H1 (cell line): Measurements from ENCODE around the gene UBE2V1. TPM values are rescaled to one million over a fixed set of nuclear protein-coding genes. Genes with fewer than 3 reads are reported as not detected.

Experiments
- CTCF ChIA-PET: fragments of 300-600 bp; sonication (Branson Sonifier 250); formaldehyde crosslinking; loops from one replicate; lab custom pipeline; 2021; ENCODE audit not compliant: partially characterized antibody; lab: Charles Lee
- POLR2A ChIA-PET: fragments of 300-600 bp; sonication (Branson Sonifier 250); formaldehyde crosslinking; loops from one replicate; lab custom pipeline; 2021; ENCODE audit warnings: inconsistent platforms; ENCODE audit not compliant: partially characterized antibody; lab: Charles Lee
- DNase-seq, 2 experiments: peaks; one replicate each; pipeline versions ENCODE4 v3.0.0 to v3.0.0-alpha.2; 2010 to 2022; ENCODE audit warnings: low spot score in 2 of 2, low read depth in 1 of 2, mixed read lengths in 1 of 2
- FAIRE-seq: peaks from 2 replicates; lab custom pipeline; 2011; peaks lifted over from hg19 to GRCh38; lab: Jason Lieb, UNC
- H2AFZ ChIP-seq: 2 replicates; pipeline ENCODE4 v1.8.1; 2012; ENCODE audit warnings: low read length, inconsistent platforms
- H2AK5ac ChIP-seq: 2 replicates; pipeline ENCODE4 v1.6.1; 2013; ENCODE audit warnings: low read depth, low read length
- H2BK120ac ChIP-seq: replicated peaks from 2 replicates; pipeline ENCODE3; 2013; ENCODE audit warnings: low read depth, low read length, inconsistent platforms
- H2BK12ac ChIP-seq: 2 replicates; pipeline ENCODE4 v1.6.1; 2013; ENCODE audit warnings: low read depth, low read length
- H2BK15ac ChIP-seq: 2 replicates; pipeline ENCODE4 v1.6.1; 2013; ENCODE audit warnings: low read length
- H2BK20ac ChIP-seq: 2 replicates; pipeline ENCODE4 v1.6.1; 2013; ENCODE audit warnings: low read length
- H2BK5ac ChIP-seq: 2 replicates; pipeline ENCODE4 v1.6.1; 2013; ENCODE audit warnings: low read depth, low read length
- H3K14ac ChIP-seq: 2 replicates; pipeline ENCODE4 v1.6.1; 2013; ENCODE audit warnings: inconsistent platforms; ENCODE audit not compliant: insufficient read length
- H3K18ac ChIP-seq: 2 replicates; pipeline ENCODE4 v1.6.1; 2013; ENCODE audit warnings: low read length; ENCODE audit errors: extremely low read depth
- H3K23ac ChIP-seq: 2 replicates; pipeline ENCODE4 v1.6.1; 2013; ENCODE audit warnings: inconsistent platforms; ENCODE audit not compliant: insufficient read length
- H3K23me2 ChIP-seq: 2 replicates; pipeline ENCODE4 v1.6.1; 2013; ENCODE audit warnings: low read depth, low read length
- H3K27ac ChIP-seq: 2 replicates; pipeline ENCODE4 v1.6.1; 2011; ENCODE audit warnings: low read depth, low read length, inconsistent platforms
- H3K27me3 ChIP-seq, 4 experiments: replicated peaks in 1 of 4; 1 replicate in 1 of 4; 2 replicates in 3 of 4; pipeline versions ENCODE4 v1.6.1 to v1.8.1; 2011 to 2013; ENCODE audit warnings: low read length in 3 of 4, mild to moderate bottlenecking in 3 of 4, inconsistent platforms in 2 of 4, mixed read lengths in 2 of 4, moderate library complexity in 1 of 4; ENCODE audit not compliant: control insufficient read depth in 3 of 4, insufficient read depth in 3 of 4; ENCODE audit errors: extremely low read depth in 1 of 4
- H3K36me3 ChIP-seq, 4 experiments: 2 replicates each; pipeline versions ENCODE4 v1.6.1 to v1.8.1; 2011 to 2013; ENCODE audit warnings: mild to moderate bottlenecking in 4 of 4, low read length in 3 of 4, moderate library complexity in 2 of 4, control low read depth in 1 of 4, inconsistent platforms in 1 of 4; ENCODE audit not compliant: insufficient read depth in 4 of 4, control insufficient read depth in 2 of 4
- H3K4ac ChIP-seq: replicated peaks from 2 replicates; pipeline ENCODE3; 2013; ENCODE audit warnings: low read length, low read depth, mixed read lengths, inconsistent platforms; ENCODE audit not compliant: insufficient read length
- H3K4me1 ChIP-seq, 4 experiments: replicated peaks in 1 of 4; 1 replicate in 1 of 4; 2 replicates in 3 of 4; pipeline versions ENCODE4 v1.6.1 to v1.8.1; 2011 to 2013; ENCODE audit warnings: low read length in 3 of 4, inconsistent platforms in 2 of 4, mixed read lengths in 1 of 4; ENCODE audit not compliant: insufficient read depth in 4 of 4, control insufficient read depth in 3 of 4
- H3K4me2 ChIP-seq, 2 experiments: 2 replicates each; pipeline versions ENCODE4 v1.6.1 to v1.8.1; 2011 to 2013; ENCODE audit warnings: low read depth in 2 of 2, low read length in 2 of 2, control low read depth in 1 of 2, inconsistent platforms in 1 of 2, mild to moderate bottlenecking in 1 of 2; ENCODE audit not compliant: insufficient read depth in 1 of 2
- H3K4me3 ChIP-seq, 4 experiments: fragments of 200-600, 300-600 bp in 1 of 4; sonication (generic), shearing (Covaris generic), sonication (Bioruptor Twin) in 1 of 4; 2 replicates each; pipeline versions ENCODE4 v1.5.1 to v1.8.1; 2011 to 2016; ENCODE audit warnings: low read length in 4 of 4, low read depth in 3 of 4, control low read depth in 2 of 4, inconsistent platforms in 2 of 4, mild to moderate bottlenecking in 2 of 4, mixed read lengths in 1 of 4, moderate library complexity in 1 of 4; ENCODE audit not compliant: insufficient read depth in 2 of 4; ENCODE audit errors: extremely low read depth in 1 of 4
- H3K56ac ChIP-seq: replicated peaks from 2 replicates; pipeline ENCODE3; 2013; ENCODE audit warnings: low read depth, mild to moderate bottlenecking, mixed read lengths, low read length, inconsistent platforms; ENCODE audit not compliant: insufficient read length
- H3K79me1 ChIP-seq: 2 replicates; pipeline ENCODE4 v1.6.1; 2013; ENCODE audit warnings: low read depth, low read length, control low read depth
- H3K79me2 ChIP-seq, 2 experiments: 2 replicates each; pipeline versions ENCODE4 v1.6.1 to v1.8.1; 2012 to 2013; ENCODE audit warnings: low read length in 2 of 2, mild to moderate bottlenecking in 2 of 2, inconsistent platforms in 1 of 2; ENCODE audit not compliant: insufficient read depth in 2 of 2, control insufficient read depth in 1 of 2
- H3K9ac ChIP-seq, 4 experiments: replicated peaks in 1 of 4; 1 replicate in 1 of 4; 2 replicates in 3 of 4; pipeline versions ENCODE4 v1.6.1 to v1.8.1; 2011 to 2013; ENCODE audit warnings: low read depth in 3 of 4, low read length in 3 of 4, control low read depth in 2 of 4, mild to moderate bottlenecking in 2 of 4, moderate library complexity in 2 of 4, inconsistent platforms in 1 of 4; ENCODE audit errors: extremely low read depth in 1 of 4
- H3K9me3 ChIP-seq, 2 experiments: 2 replicates each; pipeline versions ENCODE4 v1.6.1 to v1.8.1; 2012 to 2013; ENCODE audit warnings: mild to moderate bottlenecking in 2 of 2, moderate library complexity in 2 of 2, control low read depth in 1 of 2, inconsistent platforms in 1 of 2, low read depth in 1 of 2, low read length in 1 of 2, mixed read lengths in 1 of 2; ENCODE audit not compliant: insufficient read depth in 2 of 2
- H4K20me1 ChIP-seq, 2 experiments: replicated peaks in 1 of 2; 2 replicates each; pipeline versions ENCODE3 to v1.8.1; 2011 to 2013; ENCODE audit warnings: inconsistent platforms in 2 of 2, low read length in 2 of 2, mild to moderate bottlenecking in 1 of 2; ENCODE audit not compliant: insufficient read depth in 2 of 2, control insufficient read depth in 1 of 2
- H4K5ac ChIP-seq: 2 replicates; pipeline ENCODE4 v1.6.1; 2013; ENCODE audit warnings: low read length, low read depth, mixed read lengths, inconsistent platforms; ENCODE audit not compliant: insufficient read length
- H4K8ac ChIP-seq: 2 replicates; pipeline ENCODE4 v1.8.0; 2013; ENCODE audit warnings: mild to moderate bottlenecking, moderate library complexity, low read length, inconsistent platforms; ENCODE audit not compliant: insufficient read depth; ENCODE audit errors: extremely low read depth
- H4K91ac ChIP-seq: replicated peaks from 2 replicates; pipeline ENCODE3; 2013; ENCODE audit warnings: low read length, mixed read lengths, inconsistent platforms; ENCODE audit not compliant: insufficient read length
- ATF2 ChIP-seq: IDR thresholded peaks from 2 replicates; pipeline ENCODE4 v1.6.1; 2012; ENCODE audit warnings: low read length, inconsistent platforms
- CBX8 ChIP-seq: fragments of 300-800, 300-1000 bp; sonication (generic); IDR thresholded peaks from 2 replicates; pipeline ENCODE4 v1.7.1; 2016; ENCODE audit warnings: low read depth, low read length, borderline replicate concordance
- CEBPB ChIP-seq: IDR thresholded peaks from 2 replicates; pipeline ENCODE4 v1.6.1; 2012; ENCODE audit warnings: low read depth, low read length
- FOSL1 ChIP-seq: IDR thresholded peaks from 2 replicates; pipeline ENCODE4 v1.6.1; 2011; ENCODE audit warnings: mild to moderate bottlenecking, low read depth, low read length, moderate library complexity; ENCODE audit not compliant: insufficient read depth
- HDAC2 ChIP-seq, 2 experiments: fragments of 300-600 bp in 1 of 2; sonication (generic) in 1 of 2; IDR thresholded peaks; 2 replicates each; pipeline ENCODE4 v1.6.1; 2011 to 2012; ENCODE audit warnings: low read depth in 2 of 2, low read length in 2 of 2, mild to moderate bottlenecking in 2 of 2, moderate library complexity in 2 of 2, borderline replicate concordance in 1 of 2, inconsistent platforms in 1 of 2
- KDM5A ChIP-seq: fragments of 200-600 bp; IDR thresholded peaks from 2 replicates; pipeline ENCODE4 v1.7.1; 2012; ENCODE audit warnings: mild to moderate bottlenecking, low read length, inconsistent platforms, mixed read lengths
- MAFK ChIP-seq: IDR thresholded peaks from 2 replicates; pipeline ENCODE4 v1.6.1; 2012; ENCODE audit warnings: low read depth, mild to moderate bottlenecking, improper control_type of control experiment, low read length
- RXRA ChIP-seq: IDR thresholded peaks from 2 replicates; pipeline ENCODE4 v1.6.1; 2011; ENCODE audit warnings: low read depth, mild to moderate bottlenecking, low read length, moderate library complexity; ENCODE audit not compliant: insufficient read depth
- SP4 ChIP-seq: IDR thresholded peaks from 2 replicates; pipeline ENCODE4 v1.6.1; 2012; ENCODE audit warnings: low read length, inconsistent platforms
- SRF ChIP-seq: IDR thresholded peaks from 2 replicates; pipeline ENCODE4 v1.6.1; 2011; ENCODE audit warnings: mild to moderate bottlenecking, low read depth, low read length, moderate library complexity
- TAF1 ChIP-seq: IDR thresholded peaks from 2 replicates; pipeline ENCODE4 v1.6.1; 2011; ENCODE audit warnings: mild to moderate bottlenecking, low read depth, low read length
- TAF7 ChIP-seq: optimal IDR thresholded peaks from 2 replicates; pipeline ENCODE3; 2011; ENCODE audit warnings: low read depth, mild to moderate bottlenecking, inconsistent platforms, low read length, moderate library complexity, borderline replicate concordance
- TEAD4 ChIP-seq: IDR thresholded peaks from 2 replicates; pipeline ENCODE4 v1.6.1; 2012; ENCODE audit warnings: low read depth, low read length, inconsistent platforms, mixed read lengths
- WGBS, 2 experiments: shearing (Covaris generic) in 1 of 2; methylation state at CpG; one replicate each; pipeline versions ENCODE4 v1.1.6 to v1.1.7; 2013 to 2015; ENCODE audit warnings: low lambda C conversion rate in 2 of 2, mixed read lengths in 2 of 2, inconsistent platforms in 1 of 2, low coverage in 1 of 2, missing lambda C conversion rate in 1 of 2; ENCODE audit not compliant: insufficient replicate concordance in 2 of 2, insufficient coverage in 1 of 2, insufficient read length in 1 of 2; ENCODE audit errors: extremely low coverage in 1 of 2, missing lambda C conversion rate in 1 of 2; 5-methylcytosine and 5-hydroxymethylcytosine counted together
- polyA plus RNA-seq, 7 experiments: library from polyadenylated mRNA; depleted of rRNA in 3 of 7; stranded (reverse) in 5 of 7; unstranded in 2 of 7; fragments of >200 nt in 5 of 7; fragments of 200-250 nt in 2 of 7; gene quantifications; 1 replicate in 5 of 7; 2 replicates in 1 of 7; 4 replicates in 1 of 7; pipeline versions ENCODE4 v1.2.1 to v1.2.3, GENCODE V29; 2011 to 2013; ENCODE audit warnings: missing spikeins in 2 of 7, mixed read lengths in 2 of 7
- total RNA-seq: library from RNA; stranded (reverse); fragmentation: NEBNext Ultra II Directional; extraction: Animal tissue kit (Norgen Biotek cat#: 25700); gene quantifications from 2 replicates; pipeline ENCODE4 v1.2.1, GENCODE V29; 2021

UBE2V1 gene
- total and polyA plus RNA-seq, 2 of the 8 experiments (the other 6 are each of a cell fraction or from before 2014, with no cell fraction given) = 141 to 184 TPM

GRCh38 chr20:50093240-50093639 is 19.7 kb downstream of the UBE2V1 start:
- DNase-seq (no peak), FAIRE-seq (no peak)
- no peak overlapping the region for H2BK20ac ChIP-seq
- H3K4ac ChIP-seq = no peak overlapping the region
- H3K4me2 ChIP-seq = no peak overlapping the region
- peaks cover 9 to 35% (median 24%) of the 10 kb centered on the region in 4 experiments for H3K36me3 ChIP-seq
- no peak overlapping the region for H4K91ac ChIP-seq
- H3K79me2 ChIP-seq = peaks cover 7 to 64% of the 10 kb centered on the region in 2 experiments
- H2BK120ac ChIP-seq = no peak overlapping the region
- H3K23me2 ChIP-seq = no peaks in the 10 kb centered on the region
- H2BK5ac ChIP-seq = no peak overlapping the region
- POLR2A ChIA-PET = interaction anchor here (1.2 to 1.3 kb wide), 2 partner anchors 10 to 17 kb away, joined by 3 read pairs; no protein-coding TSS in a partner anchor
- H3K18ac ChIP-seq = no peak overlapping the region
- H2AFZ ChIP-seq = no peak overlapping the region
- H3K27me3 ChIP-seq = no peaks in the 10 kb centered on the region; a peak in 1 of 7 replicates
- no peak overlapping the region for H3K14ac ChIP-seq
- H3K4me1 ChIP-seq = no peaks in the 10 kb centered on the region
- H4K5ac ChIP-seq = no peak overlapping the region
- 92% methylated on average over 2 of the region's 2 CpGs; no CpG with 5 or more reads in 1 of the 2 experiments for WGBS, 2 experiments
- no peak overlapping the region for H3K27ac ChIP-seq
- no peak overlapping the region for H3K4me3 ChIP-seq
- H4K20me1 ChIP-seq = peaks cover 4 to 19% of the 10 kb centered on the region in 2 experiments
- CTCF ChIA-PET = interaction anchor here (1.0 to 1.7 kb wide), 5 partner anchors 10 to 86 kb away, joined by 3 to 7 read pairs (median 4); no protein-coding TSS in a partner anchor
- no peaks in the 10 kb centered on the region for H3K9me3 ChIP-seq
- no peak overlapping the region for H2AK5ac ChIP-seq
- no peak overlapping the region for H2BK12ac ChIP-seq
- H3K56ac ChIP-seq = no peak overlapping the region
- H2BK15ac ChIP-seq = no peak overlapping the region
- no peak overlapping the region for H3K23ac ChIP-seq
- H4K8ac ChIP-seq = no peak overlapping the region
- H3K9ac ChIP-seq = no peak overlapping the region
- H3K79me1 ChIP-seq = peaks cover 10% of the 10 kb centered on the region; the same call in 1 of the 2 replicates
- TF ChIP-seq FOSL1 (no peak), TAF1 (no peak), SP4 (no peak), SRF (no peak), HDAC2 (IDR thresholded peaks at IDR 0.05; ENCODE audit: borderline replicate concordance in 1 of 2, low read depth in 2 of 2, low read length in 2 of 2) (no peak), KDM5A (no peak), CBX8 (no peak), CEBPB (no peak), RXRA (no peak), TEAD4 (no peak), MAFK (no peak), ATF2 (no peak), TAF7 (no peak)
